ENCODE data around the gene AGR3.
"Not testable (repeated sequence)": the region's sequence is repeated elsewhere in the genome, so short reads cannot be mapped to it uniquely, and the experiment has no call there.

Gene AGR3

GRCh38 chr7:16875861-16876260 is 5.9 kb downstream of the AGR3 start:
- H3K4me3 Mint-ChIP-seq, result no peak overlapping the region
- ATAC-seq (replicated peaks) (no peak), DNase-seq (no peak)
- peaks cover 0 to 3% of the 10 kb centered on the region in 2 donors for H3K9me3 Mint-ChIP-seq
- no peaks in the 10 kb centered on the region for H3K36me3 Mint-ChIP-seq
- no peak overlapping the region for H3K27ac Mint-ChIP-seq
- no peaks in the 10 kb centered on the region for H3K4me1 Mint-ChIP-seq
- H3K27me3 Mint-ChIP-seq, result no peaks in the 10 kb centered on the region

- ATAC-seq (replicated peaks) (no peak), DNase-seq (no peak)
- H3K9me3 Mint-ChIP-seq, result peaks cover 0 to 3% of the 10 kb centered on the region in 2 donors
- no peak overlapping the region for H3K4me3 Mint-ChIP-seq
- no peak overlapping the region for H3K27ac Mint-ChIP-seq
- H3K27me3 Mint-ChIP-seq, result no peaks in the 10 kb centered on the region
- no peaks in the 10 kb centered on the region for H3K4me1 Mint-ChIP-seq
- H3K36me3 Mint-ChIP-seq, result no peaks in the 10 kb centered on the region
Measured at GRCh38 chr7:16874066-16874465, 7.7 kb downstream of the AGR3 start.

GRCh38 chr7:16867328-16867727 is 14.5 kb downstream of the AGR3 start:
- peaks cover 0 to 7% of the 10 kb centered on the region in 2 donors for H3K27me3 Mint-ChIP-seq
- peaks cover 0 to 3% of the 10 kb centered on the region in 2 donors for H3K9me3 Mint-ChIP-seq
- no peaks in the 10 kb centered on the region for H3K4me1 Mint-ChIP-seq
- ATAC-seq (replicated peaks) (no peak), DNase-seq (no peak)
- H3K36me3 Mint-ChIP-seq, result no peaks in the 10 kb centered on the region
- no peak overlapping the region for H3K27ac Mint-ChIP-seq
- no peak overlapping the region for H3K4me3 Mint-ChIP-seq

- not testable (repeated sequence) for H3K36me3 Mint-ChIP-seq; ATAC-seq (replicated peaks); DNase-seq; H3K27me3 Mint-ChIP-seq; H3K27ac Mint-ChIP-seq; H3K9me3 Mint-ChIP-seq; H3K4me3 Mint-ChIP-seq
- peaks cover 14 to 28% of the 10 kb centered on the region in 2 donors for H3K4me1 Mint-ChIP-seq
Measured at GRCh38 chr7:16853189-16853588, 28.6 kb downstream of the AGR3 start.

GRCh38 chr7:16851829-16852228 is 30.0 kb downstream of the AGR3 start:
- H3K27ac Mint-ChIP-seq, result no peak overlapping the region
- no peaks in the 10 kb centered on the region for H3K9me3 Mint-ChIP-seq
- ATAC-seq (replicated peaks) (peak; percentile 90 to 92), DNase-seq (peak; percentile 15)
- peaks cover 14 to 28% of the 10 kb centered on the region in 2 donors for H3K4me1 Mint-ChIP-seq
- no peaks in the 10 kb centered on the region for H3K27me3 Mint-ChIP-seq
- H3K4me3 Mint-ChIP-seq, result peak overlapping the region in 1 of 2 donors; percentile 82
- H3K36me3 Mint-ChIP-seq, result no peaks in the 10 kb centered on the region

GRCh38 chr7:16850614-16851466 is 30.9 kb downstream of the AGR3 start:
- DNase-seq (no peak), ATAC-seq (replicated peaks) (peak; percentile 61 to 64)
- Mint-ChIP-seq H3K27ac (peak overlapping the region; percentile 62), H3K36me3 (no peaks in the 10 kb centered on the region), H3K27me3 (no peaks in the 10 kb centered on the region), H3K4me1 (peaks cover 14 to 28% of the 10 kb centered on the region in 2 donors), H3K4me3 (peak overlapping the region; percentile 60 to 82), H3K9me3 (no peaks in the 10 kb centered on the region)

- DNase-seq (no peak), ATAC-seq (replicated peaks) (no peak)
- Mint-ChIP-seq H3K4me3 (no peak overlapping the region), H3K4me1 (peaks cover 14 to 28% of the 10 kb centered on the region in 2 donors), H3K36me3 (no peaks in the 10 kb centered on the region), H3K27me3 (no peaks in the 10 kb centered on the region), H3K27ac (no peak overlapping the region), H3K9me3 (no peaks in the 10 kb centered on the region)
Measured at GRCh38 chr7:16849296-16850148, 32.3 kb downstream of the AGR3 start.

- Mint-ChIP-seq H3K27me3 (no peaks in the 10 kb centered on the region), H3K9me3 (no peaks in the 10 kb centered on the region), H3K4me3 (no peak overlapping the region), H3K27ac (no peak overlapping the region), H3K4me1 (peaks cover 13 to 26% of the 10 kb centered on the region in 2 donors), H3K36me3 (no peaks in the 10 kb centered on the region)
- ATAC-seq (replicated peaks) (no peak), DNase-seq (no peak)
Measured at GRCh38 chr7:16847381-16847860, 34.4 kb downstream of the AGR3 start.

GRCh38 chr7:16846601-16847165 is 35.1 kb downstream of the AGR3 start:
- peaks cover 7 to 18% of the 10 kb centered on the region in 2 donors for H3K4me1 Mint-ChIP-seq
- H3K27ac Mint-ChIP-seq, result no peak overlapping the region
- no peak overlapping the region for H3K4me3 Mint-ChIP-seq
- no peak for DNase-seq
- no peaks in the 10 kb centered on the region for H3K27me3 Mint-ChIP-seq
- H3K9me3 Mint-ChIP-seq, result no peaks in the 10 kb centered on the region
- no peak for ATAC-seq (replicated peaks)
- no peaks in the 10 kb centered on the region for H3K36me3 Mint-ChIP-seq

- H3K27me3 Mint-ChIP-seq, result no peaks in the 10 kb centered on the region
- no peak overlapping the region for H3K27ac Mint-ChIP-seq
Measured at GRCh38 chr7:16845746-16846145, 36.0 kb downstream of the AGR3 start.

GRCh38 chr7:16841681-16842080 is 40.1 kb downstream of the AGR3 start:
- no peak for DNase-seq
- ATAC-seq (replicated peaks), result no peak
- Mint-ChIP-seq H3K27ac (no peak overlapping the region), H3K4me1 (peaks cover 3 to 19% of the 10 kb centered on the region in 2 donors), H3K36me3 (no peaks in the 10 kb centered on the region), H3K9me3 (no peaks in the 10 kb centered on the region), H3K4me3 (no peak overlapping the region), H3K27me3 (no peaks in the 10 kb centered on the region)

More at GRCh38 chr7:16845746-16846145, 36.0 kb downstream of the AGR3 start:
- Mint-ChIP-seq H3K36me3 (no peaks in the 10 kb centered on the region), H3K9me3 (no peaks in the 10 kb centered on the region), H3K4me3 (no peak overlapping the region), H3K4me1 (peaks cover 6 to 9% of the 10 kb centered on the region in 2 donors)
- ATAC-seq (replicated peaks) (no peak), DNase-seq (no peak)

- Mint-ChIP-seq H3K9me3 (no peaks in the 10 kb centered on the region), H3K27me3 (no peaks in the 10 kb centered on the region), H3K27ac (no peak overlapping the region), H3K4me3 (no peak overlapping the region), H3K36me3 (no peaks in the 10 kb centered on the region), H3K4me1 (peaks cover 3 to 19% of the 10 kb centered on the region in 2 donors)
- ATAC-seq (replicated peaks), result no peak
- no peak for DNase-seq
Measured at GRCh38 chr7:16840094-16840493, 41.7 kb downstream of the AGR3 start.

- H3K4me3 Mint-ChIP-seq, result no peak overlapping the region
- H3K27me3 Mint-ChIP-seq, result no peaks in the 10 kb centered on the region
- no peaks in the 10 kb centered on the region for H3K9me3 Mint-ChIP-seq
- H3K4me1 Mint-ChIP-seq, result peaks cover 3 to 19% of the 10 kb centered on the region in 2 donors
- H3K36me3 Mint-ChIP-seq, result no peaks in the 10 kb centered on the region
- no peak overlapping the region for H3K27ac Mint-ChIP-seq
- ATAC-seq (replicated peaks) (no peak), DNase-seq (no peak)
Measured at GRCh38 chr7:16839646-16840045, 42.1 kb downstream of the AGR3 start.

- DNase-seq (no peak), ATAC-seq (replicated peaks) (no peak)
- Mint-ChIP-seq H3K4me1 (peaks cover 3 to 19% of the 10 kb centered on the region in 2 donors), H3K4me3 (no peak overlapping the region), H3K27ac (no peak overlapping the region), H3K27me3 (no peaks in the 10 kb centered on the region), H3K9me3 (no peaks in the 10 kb centered on the region), H3K36me3 (no peaks in the 10 kb centered on the region)
Measured at GRCh38 chr7:16838891-16839290, 42.9 kb downstream of the AGR3 start.

Data from stimulated activated naive B cell treated with anti-CD40 and anti-IgM and Interleukin-4, amounts not matched to agents 10 μg/mL and 1 μg/mL and 100 μg/mL, for 72 hours (primary cell).